Jurkat, Clone E6-1 (cell line): ENCODE measurements around the gene CD2AP.
"Not testable (repeated sequence)": the region's sequence is repeated elsewhere in the genome, so short reads cannot be mapped to it uniquely, and the experiment has no call there.

ENCODE experiments used
- DNase-seq: peaks from one replicate; pipeline ENCODE4 v3.0.0-alpha.2; 2011; ENCODE audit warnings: low read depth, low spot score
- H3K4me3 ChIP-seq: 2 replicates; pipeline ENCODE4 v1.5.1; 2011; ENCODE audit warnings: mild to moderate bottlenecking, low read length, control low read depth, moderate library complexity

Gene CD2AP

DNA sequence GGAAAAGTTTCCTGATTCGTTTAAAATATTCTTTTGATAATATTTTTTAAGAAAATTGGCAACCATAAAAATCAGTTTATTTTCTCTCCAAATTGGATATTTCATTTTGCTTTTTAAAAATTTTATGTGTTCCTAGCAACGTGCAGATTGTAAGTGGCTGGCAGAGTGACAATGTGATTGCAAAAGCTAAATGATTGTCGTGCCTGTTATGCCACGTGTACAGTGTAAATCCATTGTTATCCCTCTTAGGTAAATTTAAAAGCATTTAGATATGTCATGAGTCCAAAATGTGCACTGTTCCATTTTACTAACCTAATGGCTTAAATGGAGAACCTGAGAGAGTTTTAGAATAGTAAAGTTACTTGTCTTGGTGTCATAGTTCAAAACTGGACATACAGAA lies 126.4 kb downstream of the CD2AP start:
- no peak overlapping the region for H3K4me3 ChIP-seq
- DNase-seq = no peak

DNA sequence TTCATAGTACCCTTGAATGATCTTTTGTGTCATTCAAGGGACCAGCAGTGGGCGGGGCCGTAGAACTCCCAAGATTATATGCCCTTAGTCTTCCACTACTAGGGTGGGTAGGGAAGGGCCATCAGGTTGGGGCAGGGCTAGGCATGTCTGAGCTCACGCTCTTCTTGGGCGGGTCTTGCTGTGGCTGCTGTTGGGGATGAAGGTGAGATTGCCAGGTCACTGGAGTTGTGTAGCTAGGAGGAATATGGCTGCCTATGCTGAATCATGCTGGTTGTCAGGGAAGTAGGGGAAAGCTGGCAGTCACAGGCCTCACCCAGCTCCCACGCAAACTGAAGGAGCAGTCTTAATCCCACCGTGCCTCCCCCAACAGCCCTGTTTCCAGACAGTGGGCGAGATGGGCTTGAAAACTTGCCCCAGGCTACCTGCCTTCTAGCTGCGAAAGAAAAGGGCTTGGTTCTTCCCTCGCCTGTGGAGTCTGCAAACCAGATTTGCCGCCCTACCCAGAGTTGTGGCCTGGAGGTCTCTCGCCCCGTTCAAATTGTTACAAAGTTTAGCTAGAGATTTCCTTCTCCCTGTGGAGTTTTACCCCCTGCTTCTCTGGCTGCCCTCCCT lies 144.4 kb downstream of the CD2AP start:
- no peak for DNase-seq
- no peak overlapping the region for H3K4me3 ChIP-seq

DNA sequence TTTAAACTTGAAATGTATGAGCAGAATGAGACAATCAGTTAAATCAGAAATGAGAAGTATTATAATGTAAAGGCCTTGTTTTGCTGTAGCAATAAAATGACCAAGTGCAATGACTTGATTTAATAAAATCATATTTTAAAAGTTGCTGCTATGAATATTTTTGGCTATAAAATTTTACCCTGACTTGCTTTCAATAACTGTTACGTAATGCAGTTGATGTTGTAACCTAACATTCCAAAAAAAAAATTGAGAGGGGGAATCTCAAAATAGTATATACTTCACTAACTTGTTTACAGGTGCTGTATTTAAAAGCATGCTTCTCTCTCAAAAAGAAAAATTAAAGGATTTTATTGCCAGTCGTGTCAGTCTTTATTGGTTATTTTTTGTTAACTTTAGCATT lies 149.2 kb downstream of the CD2AP start:
- no peak overlapping the region for H3K4me3 ChIP-seq
- no peak for DNase-seq

DNA sequence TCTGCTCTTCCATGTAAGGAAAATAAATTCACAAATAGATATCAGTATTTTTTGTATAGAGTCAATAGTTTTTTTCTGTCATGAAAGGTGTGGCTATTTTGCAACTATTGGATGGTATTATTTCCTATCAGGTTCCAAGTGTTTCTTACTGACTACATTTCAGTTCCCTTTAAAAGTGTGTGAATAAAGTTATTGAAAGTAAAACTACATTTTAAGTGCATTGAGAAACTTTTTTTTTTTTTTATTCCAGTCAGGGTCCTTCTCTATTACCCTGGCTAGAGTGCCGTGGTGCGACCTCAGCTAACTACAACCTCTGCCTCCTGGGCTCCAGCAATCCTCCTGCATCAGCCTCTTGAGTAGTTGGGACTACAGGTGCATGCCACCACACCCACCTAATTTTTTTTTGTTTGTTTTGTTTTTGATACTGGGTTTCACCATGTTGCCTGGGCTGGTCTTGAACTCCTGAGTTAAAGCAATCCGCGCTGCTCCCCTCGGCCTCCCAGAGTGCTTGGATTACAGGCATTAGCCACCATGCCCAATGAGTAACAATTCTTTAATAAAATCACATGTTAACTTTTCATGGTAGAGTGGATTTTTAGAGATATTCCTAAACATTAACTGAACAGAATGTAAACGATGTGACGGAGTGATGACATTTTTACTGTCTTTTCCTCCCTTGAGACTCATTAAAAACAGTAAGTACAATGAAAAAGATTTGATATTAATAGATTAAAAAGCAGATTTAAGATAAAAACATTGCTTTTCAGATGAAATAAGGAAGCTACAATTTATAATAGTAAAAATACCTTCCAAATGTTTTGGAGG lies 151.1 kb downstream of the CD2AP start:
- no peak overlapping the region for H3K4me3 ChIP-seq
- DNase-seq = no peak

DNA sequence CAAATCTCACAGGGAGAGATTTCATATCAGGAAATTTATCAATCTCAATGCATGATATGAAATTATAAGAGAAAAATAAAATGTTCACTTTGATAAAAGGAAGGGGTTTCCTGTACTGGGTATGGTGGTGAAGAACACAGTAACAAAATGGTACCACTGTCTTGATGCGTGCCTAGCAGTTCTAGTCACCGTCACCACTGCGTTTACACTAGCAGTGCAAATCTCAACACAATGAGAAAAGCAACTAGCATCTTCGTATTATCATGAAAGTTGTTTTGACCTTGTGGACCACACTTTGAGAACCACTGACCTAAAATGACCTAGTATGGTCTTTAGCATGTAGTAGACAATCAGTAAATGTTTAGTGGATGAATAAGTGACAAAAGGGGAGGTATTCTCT lies 152.4 kb downstream of the CD2AP start:
- no peak for DNase-seq
- no peak overlapping the region for H3K4me3 ChIP-seq

DNA sequence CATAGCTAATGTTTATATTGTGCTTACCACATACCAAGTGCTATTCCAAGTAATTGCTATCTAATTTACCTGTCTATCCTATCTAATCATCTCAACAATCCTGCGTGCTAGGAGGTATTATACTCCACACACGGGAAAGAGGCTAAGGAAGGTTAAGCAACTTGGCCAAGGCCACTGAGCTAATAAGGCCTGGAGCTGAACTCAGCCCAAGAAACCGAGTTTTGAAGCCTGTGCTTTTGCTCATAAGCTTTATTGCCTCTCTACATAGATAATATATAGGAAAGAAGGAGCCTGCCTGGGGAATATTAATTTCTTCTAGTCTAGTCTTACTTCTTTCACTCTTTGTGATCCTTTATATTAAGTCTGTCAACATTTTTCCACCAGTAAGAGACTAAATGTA lies 153.0 kb downstream of the CD2AP start:
- DNase-seq = no peak

DNA sequence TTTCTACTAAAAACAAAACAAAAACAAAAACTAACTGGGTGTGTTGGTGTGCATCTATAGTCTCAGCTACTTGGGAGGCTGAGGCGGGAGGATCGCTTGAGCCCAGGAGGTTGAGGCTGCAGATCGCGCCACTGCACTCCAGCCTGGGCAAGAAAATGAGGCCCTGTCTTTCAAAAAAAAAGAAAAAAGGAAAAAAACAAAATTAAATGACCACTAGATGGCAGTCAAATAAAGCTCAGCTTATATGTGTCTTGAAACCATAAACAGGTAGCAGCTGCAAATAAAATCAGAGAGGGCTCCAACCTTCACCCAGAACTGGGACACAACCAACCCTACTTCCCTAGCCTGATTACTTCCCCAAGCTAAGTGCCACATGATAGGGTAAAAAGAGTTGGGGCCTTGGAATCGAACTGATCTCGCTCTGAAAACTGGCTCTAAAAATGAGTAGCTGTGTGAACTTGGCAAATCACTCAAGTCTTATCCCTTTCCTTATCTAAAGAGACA lies 153.7 kb downstream of the CD2AP start:
- DNase-seq = peak; percentile 61

More for the DNA sequence above, 153.0 kb downstream of the CD2AP start:
- no peak overlapping the region for H3K4me3 ChIP-seq

DNA sequence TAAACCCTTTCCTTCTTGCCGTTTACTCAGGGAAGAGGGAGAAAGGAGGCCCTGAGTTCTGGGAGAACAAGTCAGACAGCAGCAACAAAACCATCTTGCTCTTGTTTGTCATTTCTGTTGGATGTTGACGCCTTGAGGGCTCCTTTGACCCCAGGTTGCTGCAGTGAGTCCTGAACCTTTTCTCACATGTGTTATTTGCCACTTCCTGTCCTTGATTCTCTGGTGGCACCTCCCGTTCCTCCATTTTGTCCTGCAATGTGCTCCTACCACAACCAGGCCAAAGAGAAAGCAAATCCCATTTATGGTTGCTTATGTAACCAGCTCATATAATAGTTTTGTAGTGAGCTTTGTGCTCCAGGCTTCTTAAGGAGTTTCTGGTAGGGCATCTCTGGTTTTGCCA lies 154.2 kb downstream of the CD2AP start:
- DNase-seq = no peak
- H3K4me3 ChIP-seq = no peak overlapping the region

More for the DNA sequence above, 153.7 kb downstream of the CD2AP start:
- H3K4me3 ChIP-seq = no peak overlapping the region

DNA sequence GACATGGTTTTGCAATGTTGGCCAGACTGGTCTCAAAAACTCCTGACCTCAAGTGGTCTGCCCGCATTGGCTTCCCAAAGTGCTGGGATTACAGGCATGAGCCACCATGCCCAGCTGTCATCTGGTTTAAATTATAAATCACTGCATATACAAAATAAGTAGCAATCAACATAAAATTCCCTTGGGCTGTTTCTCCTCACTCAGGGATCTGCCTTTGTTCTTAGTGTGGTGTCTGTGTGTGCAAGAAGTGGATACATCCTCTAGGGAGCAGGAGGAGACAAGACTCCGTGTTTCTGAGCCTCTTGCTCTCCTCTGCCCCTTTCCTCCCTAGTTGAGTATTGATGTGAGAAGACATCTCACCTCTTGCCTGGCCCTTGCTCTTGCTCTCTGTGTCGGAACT lies 155.6 kb downstream of the CD2AP start:
- H3K4me3 ChIP-seq = no peak overlapping the region
- no peak for DNase-seq

DNA sequence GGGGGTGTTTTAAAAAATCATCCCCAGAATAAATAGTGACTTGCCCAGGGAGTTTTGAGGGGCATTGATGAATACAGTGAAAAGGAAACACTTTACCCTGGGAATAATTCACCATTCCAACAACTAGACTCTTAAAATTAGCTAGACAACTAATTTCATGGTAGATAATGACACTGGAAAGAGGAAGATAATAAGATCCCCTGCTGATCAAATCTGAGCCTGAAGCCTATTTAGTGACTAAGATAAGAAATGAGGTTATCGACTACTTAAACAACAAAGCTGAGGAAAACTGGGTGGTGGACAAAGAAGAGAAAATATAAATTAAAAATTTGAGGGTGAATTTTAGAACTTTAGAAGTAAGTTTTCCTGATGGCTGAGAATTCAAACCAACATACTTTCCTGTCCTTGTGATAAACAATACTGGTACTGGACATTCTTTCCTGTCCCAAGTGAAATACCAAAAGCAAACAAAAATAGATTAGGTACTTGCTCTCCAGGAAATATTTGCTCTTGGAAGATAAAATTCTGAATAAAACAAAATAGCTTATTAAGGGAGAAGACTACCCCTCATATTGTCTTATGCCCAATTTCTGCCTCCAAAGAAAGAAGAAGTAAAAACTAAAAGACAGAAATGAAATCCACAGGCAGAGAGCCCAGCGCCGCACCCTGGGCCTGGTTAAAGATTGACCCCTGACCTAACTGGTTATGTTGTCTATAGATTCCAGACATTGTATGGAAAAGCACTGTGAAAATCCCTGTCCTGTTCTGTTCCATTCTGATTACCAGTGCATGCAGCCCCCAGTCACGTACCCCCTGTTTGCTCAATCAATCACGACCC lies 156.8 kb downstream of the CD2AP start:
- H3K4me3 ChIP-seq = no peak overlapping the region
- no peak for DNase-seq

DNA sequence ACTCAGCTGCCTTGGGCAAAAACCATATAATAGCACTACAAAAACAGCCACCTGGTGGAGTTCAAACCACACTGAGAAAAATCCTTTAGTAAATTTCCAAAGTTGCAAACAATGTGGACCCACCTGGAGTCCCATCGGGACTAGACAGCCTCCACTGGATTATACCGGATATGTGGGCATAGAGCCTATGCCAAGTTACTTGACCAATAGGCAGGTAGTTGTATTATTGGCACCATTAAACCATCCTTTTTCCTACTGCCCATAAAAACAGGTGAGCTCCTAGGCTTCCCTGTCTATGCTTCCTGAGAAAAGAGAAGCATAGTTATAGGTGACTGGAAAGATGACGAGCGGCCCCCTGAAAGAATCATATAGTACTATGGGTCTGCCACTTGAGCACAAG lies 169.1 kb downstream of the CD2AP start:
- no peak for DNase-seq
- H3K4me3 ChIP-seq = no peak overlapping the region

DNA sequence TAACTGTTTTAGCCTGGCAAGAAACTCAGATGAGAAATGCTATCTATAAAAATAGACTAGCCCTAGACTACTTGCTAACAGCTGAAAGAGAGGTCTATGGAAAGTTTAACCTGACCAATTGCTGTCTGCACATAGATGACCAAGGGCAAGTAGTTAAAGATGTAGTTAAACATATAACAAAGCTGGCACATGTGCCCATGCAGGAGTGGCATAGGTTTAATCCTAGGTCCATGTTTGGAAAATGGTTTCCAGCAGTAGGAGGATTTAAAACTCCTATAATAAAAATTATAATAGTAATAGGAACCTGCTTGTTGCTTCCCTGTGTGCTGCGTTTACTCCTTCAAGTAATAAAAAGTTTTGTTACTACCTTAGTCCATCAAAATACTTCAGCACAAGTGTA lies 169.6 kb downstream of the CD2AP start:
- no peak for DNase-seq
- no peak overlapping the region for H3K4me3 ChIP-seq

DNA sequence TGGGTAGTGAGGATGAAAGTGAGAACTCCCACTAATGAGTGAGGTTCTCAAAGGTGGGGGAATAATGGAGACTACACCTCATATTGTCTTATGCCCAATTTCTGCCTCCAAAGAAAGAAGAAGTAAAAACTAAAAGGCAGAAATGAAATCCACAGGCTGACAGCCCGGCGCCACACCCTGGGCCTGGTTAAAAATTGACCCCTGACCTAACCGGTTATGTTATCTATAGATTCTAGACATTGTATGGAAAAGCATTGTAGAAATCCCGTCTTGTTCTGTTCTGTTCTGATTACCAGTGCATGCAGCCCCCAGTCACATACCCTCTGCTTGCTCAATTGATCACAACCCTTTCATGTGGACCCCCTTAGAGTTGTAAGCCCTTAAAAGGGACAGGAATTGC lies 170.0 kb downstream of the CD2AP start:
- H3K4me3 ChIP-seq, DNase-seq: not testable (repeated sequence)

DNA sequence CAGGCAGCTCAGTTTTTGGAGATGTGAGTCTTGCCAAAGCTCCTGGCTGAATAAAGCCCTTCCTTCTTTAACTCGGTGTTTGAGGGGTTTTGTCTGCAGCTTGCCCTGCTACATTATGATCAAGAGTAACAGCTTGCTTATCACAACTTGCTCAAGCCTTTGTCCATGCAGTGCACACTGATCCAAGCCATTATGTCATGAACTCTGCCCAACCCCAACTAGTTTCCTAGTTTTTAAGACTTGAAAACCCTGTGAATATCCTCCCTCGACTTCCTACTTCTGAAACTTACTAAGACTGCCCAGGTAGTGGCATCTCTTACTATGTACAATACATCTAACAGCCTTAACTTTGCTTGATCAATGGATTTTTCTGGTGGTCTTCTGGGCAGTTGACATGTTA lies 170.4 kb downstream of the CD2AP start:
- no peak overlapping the region for H3K4me3 ChIP-seq
- no peak for DNase-seq

DNA sequence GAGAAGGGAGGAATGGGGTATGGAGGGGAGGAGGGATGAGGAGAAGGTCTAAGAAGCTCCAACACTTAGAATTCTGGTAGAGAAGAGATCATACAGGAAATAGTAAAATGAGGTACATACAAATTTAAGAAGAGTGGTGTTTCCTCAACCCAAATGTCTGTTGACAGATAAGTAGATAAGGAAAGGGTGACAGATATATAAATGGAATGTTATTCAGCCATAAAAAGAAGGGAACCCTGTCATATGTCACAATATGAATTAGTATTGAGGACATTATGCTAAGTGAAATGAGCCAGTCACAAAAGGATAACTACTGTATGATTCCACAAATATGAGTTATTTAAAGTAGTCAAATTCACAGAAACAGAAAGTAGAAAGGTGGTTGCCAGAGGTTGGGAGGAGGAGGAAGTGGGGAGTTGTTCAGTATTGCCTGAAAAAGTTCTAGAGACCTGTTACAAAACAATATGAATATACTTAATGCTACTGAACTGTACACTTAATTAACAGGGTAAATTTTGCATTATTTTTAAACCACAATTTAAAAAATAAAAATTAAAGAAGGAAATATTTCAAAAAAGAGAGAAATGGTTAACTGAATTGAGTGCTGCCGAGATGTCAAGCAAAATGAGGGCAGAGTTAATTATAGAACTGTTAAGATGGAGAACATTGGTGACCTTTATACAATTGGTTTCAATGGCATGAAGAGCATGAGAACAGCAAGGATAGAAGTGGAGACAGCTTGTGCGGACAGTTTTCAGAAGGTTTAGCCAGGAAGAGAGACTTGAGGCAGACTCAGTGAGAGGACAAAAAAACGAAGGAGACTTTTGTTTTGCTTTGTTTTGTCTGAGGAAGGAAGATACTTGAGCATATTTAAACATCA lies 173.2 kb downstream of the CD2AP start:
- no peak overlapping the region for H3K4me3 ChIP-seq
- peak; percentile 6 for DNase-seq

DNA sequence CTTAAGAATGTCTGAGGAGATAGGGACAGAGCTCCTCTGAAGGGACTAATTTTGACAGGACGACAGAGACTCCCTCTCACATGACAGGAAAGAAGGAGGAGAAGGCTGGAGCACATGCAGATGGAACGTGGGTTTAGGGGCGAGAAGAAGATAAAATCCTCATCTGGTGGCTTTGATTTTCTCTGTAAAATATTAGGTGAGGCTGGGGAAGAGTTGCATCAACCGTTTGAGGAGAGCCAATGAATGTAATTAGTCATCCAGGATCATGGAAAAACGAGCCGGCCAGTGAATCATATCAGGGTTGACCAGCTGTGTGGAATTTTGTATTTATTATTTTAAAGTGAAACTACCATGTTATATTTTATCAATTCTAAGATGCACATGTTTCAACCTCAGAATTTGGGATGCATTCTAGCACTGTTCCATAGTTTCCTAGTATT lies 173.9 kb downstream of the CD2AP start:
- H3K4me3 ChIP-seq = no peak overlapping the region
- no peak for DNase-seq

DNA sequence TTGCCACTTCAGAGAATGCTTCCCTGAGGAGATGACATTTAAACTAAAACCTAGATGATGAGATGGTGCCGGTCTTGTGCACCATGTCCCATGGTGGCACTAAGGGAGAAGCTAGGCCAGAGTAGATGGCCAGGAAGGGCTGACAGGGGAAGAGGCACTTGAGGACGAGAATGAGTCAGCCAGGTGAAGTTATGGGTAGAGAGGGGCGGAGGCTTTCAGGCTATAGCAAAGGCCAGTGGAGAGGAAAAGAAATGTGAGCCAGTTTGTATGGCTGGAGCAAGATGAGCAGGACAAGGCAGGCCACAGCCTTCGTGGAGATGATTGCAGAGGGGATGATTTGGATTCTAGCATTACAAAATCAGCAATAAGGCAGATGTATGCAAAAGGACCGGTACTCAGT lies 176.1 kb downstream of the CD2AP start:
- no peak overlapping the region for H3K4me3 ChIP-seq
- no peak for DNase-seq

DNA sequence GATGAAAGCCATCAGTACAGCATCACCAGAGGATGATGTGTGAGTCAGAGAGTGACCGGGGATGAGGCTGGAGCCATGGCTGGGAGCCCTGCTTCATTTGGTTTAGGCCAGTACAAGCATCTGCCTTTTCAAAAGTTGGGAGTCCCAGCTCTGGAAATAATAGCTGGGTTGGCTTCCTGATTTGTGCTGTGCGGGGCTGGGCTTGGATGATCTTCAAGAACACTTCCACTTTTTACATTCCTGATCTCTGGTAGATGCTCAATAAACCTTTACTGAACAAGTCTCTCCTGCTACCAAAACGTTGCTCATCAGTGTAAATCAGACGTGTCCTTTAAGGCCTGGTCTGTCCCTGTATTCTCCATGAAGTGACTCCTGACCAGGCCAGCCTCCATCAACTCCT lies 176.7 kb downstream of the CD2AP start:
- DNase-seq = no peak

More for the DNA sequence above, 176.7 kb downstream of the CD2AP start:
- H3K4me3 ChIP-seq = no peak overlapping the region
